ENCODE measurements around the gene LRP1B.

- no peak for TF ChIP-seq CTCF (IDR thresholded peaks at IDR 0.05; ENCODE audit: low read length)
- no peak for TF ChIP-seq EZH2 (optimal IDR thresholded peaks at IDR 0.05; ENCODE audit: low read depth, low read length)
Measured at GRCh38 chr2:142042536-142043199, 88.1 kb downstream of the LRP1B start.
